Stimulated activated CD8-positive, alpha-beta memory T cell treated with anti-CD3 and anti-CD28 coated beads, Interleukin-12 subunit alpha, Interleukin-12 subunit beta, amount 100 ng/mL, for 1 hour (primary cell): ENCODE results near the gene ZBTB16.

Experiments
- DNase-seq: peaks from one replicate; pipeline ENCODE4 v3.0.0-alpha.2; 2020; ENCODE audit warnings: low read depth

The ZBTB16 gene, protein sequence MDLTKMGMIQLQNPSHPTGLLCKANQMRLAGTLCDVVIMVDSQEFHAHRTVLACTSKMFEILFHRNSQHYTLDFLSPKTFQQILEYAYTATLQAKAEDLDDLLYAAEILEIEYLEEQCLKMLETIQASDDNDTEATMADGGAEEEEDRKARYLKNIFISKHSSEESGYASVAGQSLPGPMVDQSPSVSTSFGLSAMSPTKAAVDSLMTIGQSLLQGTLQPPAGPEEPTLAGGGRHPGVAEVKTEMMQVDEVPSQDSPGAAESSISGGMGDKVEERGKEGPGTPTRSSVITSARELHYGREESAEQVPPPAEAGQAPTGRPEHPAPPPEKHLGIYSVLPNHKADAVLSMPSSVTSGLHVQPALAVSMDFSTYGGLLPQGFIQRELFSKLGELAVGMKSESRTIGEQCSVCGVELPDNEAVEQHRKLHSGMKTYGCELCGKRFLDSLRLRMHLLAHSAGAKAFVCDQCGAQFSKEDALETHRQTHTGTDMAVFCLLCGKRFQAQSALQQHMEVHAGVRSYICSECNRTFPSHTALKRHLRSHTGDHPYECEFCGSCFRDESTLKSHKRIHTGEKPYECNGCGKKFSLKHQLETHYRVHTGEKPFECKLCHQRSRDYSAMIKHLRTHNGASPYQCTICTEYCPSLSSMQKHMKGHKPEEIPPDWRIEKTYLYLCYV

DNA sequence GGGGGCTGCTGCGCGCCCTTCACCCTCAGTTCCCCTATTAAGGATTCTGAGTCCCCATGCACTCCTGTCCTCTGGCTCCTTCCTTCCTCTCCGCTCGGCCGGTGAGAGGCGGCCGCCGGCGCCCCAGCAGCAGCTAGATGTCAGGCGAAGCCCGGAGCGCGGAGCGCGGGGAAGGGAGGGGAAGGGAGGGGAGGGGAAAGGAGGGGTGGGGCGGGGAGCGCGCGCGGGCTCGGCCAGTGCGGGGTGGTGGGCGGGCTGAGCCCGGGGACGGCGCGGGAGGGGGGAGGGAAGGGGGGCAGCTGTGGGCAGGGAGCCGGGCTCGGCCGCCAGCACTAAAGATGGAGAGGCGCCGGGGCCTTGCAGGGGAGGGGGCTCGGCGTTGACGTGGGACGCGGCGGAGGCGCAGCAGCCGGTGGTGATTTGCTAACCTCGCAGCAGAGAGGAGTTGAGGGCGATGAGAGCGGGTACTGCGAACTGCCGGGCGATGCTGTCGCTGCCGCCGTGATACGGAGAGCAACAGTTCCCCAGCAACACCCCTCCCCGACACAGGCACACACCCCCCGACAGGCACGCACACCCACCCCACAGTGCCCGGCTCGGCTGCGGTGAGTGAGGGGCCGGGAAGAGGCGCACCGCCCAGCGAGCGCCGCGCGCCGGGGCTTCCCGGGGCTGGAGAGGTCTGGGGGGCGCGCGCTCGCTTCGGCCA, at the start of gene ZBTB16:
TSS of gene ZBTB16 (plus strand) at position 434 of the 706 bp plus-strand sequence. CDS start 3,590 bp downstream, outside the sequence.
- DNase-seq = no peak

DNA sequence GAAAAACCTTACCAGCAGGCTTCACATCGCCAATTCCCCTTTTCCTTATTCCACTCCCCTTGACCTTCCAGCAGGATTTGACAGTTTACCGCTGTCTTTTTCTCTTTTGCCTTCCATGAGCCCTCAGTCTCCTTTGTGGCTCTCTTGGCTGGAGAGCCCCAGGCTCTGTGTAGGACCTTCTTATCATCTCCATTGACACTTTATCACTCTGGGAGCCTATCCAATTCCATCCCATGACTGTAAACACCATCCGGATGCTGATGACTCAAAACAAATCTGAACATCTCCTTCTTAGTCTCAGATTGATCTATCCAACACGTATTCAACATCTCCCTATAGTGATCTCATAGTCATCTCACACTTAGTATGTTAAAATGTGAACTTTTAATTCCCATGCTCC, 48.6 kb upstream of the ZBTB16 start:
- no peak for DNase-seq

DNA sequence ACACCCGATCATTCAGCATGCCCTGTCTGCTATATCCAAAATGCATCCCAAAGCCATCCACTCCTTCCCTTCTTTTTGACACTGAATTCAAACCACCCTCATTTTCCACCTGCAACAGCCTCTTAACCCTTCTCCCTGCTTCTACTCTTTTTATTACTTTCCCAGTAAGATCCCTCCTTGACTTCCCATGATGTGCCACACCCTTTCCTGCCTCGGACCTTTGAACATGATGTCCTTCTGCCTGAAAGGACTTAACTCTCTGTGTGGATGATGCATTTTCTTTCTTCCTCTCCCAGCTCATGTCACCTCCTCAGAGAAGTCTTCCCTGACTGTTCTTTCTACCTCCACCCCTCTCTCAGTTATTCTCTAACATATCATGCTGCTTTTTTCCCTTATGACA, 48.1 kb upstream of the ZBTB16 start:
- DNase-seq = no peak

DNA sequence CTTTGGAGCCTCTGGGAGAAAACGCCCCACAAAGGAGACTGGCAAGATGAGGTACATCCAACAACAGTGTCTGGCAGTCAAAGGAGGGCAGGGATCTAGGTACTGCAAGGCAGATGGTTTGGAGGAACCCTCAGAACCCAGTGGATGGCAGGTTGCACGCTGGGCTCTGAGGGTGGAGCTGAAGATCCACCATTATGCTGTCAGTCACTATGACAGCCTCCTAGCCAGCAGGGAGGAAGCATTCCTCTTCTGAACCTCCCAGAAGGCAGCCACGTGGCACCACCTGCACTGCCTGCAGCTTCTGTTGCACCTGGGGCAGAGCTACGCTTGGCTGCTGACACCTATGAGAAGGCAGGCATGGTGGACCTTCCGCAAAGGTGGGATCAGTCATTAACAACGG, 44.4 kb upstream of the ZBTB16 start:
- DNase-seq = no peak

DNA sequence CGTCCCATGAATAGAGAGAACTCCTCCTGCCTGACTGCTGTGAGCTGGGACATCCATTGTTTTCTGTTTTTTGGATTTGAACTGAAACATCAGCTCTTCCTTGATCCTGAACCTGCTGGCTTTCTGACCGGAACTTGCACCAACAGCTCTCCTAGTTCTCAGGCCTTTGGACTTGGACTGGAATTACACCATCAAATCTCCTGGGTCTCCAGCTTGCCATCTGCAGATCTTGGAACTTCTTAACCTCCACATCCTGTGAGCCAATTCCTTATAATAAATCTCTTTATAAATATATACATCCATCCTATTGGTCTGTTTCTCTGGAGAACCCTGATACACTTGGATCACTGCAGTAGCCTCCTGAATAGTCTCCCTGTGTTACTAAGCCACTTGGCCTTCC, 42.5 kb upstream of the ZBTB16 start:
- no peak for DNase-seq

DNA sequence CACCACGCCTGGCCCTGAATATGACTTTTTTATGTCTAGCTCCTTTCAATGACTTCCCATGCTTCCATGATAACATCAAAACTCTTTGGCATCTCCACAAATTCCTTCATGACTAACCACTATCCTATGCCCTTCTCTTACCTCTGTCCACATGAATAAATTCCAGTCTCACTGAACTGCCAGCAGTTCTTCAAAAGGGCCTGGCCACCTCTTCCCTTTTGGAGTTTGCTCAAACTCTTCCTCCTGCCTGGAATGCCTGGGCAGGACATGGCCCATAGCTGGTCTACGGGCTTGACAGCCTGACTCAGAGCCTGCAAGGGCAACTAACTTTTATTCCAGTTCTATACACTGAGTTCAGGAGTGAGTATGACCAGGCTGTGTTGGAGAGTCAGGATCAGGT, 41.8 kb upstream of the ZBTB16 start:
- DNase-seq = no peak

DNA sequence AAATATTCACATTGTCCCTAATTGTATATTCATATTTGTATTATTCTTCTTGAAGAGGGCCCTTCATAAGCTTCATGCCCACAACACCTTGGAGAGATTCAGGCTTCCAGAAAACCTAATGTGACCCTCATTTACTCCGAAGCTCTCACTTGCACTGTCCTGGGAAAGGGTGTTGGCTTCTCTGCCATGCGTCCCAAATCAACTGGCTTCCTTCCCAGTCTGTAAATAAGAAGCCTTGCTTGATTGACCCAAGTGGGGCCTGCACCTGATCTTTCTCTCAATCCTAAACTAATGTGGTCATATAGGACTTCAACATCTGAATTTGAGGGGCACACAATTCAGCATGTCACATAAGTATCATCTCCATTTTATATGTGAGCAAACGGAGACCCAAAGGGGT, 40.5 kb upstream of the ZBTB16 start:
- DNase-seq = no peak

DNA sequence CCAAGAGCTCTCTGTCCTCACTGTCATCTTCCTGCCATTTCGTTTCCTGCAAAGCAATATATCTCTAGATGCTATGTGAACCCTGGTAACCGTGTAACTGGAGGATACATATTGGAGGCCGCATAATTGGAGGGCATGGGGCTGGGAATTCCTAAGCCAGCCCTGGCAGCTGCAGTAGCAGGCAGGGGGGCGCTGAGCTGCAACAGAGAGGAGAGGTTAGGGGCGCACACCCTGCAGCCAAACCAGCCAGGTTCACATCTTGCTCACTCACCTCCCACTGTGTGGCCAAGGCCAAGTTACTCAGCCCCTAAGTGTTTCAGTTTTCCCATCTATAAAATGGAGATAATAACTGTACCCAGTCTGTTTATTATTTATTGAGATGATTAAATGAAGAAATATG, 39.9 kb upstream of the ZBTB16 start:
- no peak for DNase-seq

DNA sequence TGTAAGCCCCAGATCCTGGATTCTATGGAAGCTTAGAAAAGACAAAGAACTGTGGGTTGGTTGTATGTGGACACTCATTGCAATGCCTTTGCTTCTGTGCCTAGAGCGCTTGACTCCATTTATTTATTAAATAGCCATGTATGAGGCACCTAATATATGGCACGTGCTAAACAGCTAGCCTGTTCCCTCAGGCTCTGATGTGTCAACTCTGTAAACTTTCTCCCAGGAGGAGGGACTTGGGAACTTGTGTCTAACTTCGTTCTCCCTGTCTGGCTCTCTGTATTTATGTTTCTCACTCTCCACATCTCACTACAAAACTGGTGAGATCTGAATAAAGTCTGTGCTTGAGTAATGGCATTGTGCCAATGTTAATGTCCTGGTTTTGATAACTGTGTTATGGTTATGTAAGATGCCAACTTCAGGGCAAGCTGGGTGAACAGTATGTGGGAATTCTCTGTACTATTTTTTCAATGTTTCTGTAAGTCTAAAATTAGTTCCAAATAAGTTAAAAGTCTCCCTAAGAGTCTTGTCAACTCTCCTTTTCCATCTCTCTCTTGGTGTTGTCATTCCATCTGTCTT, 34.1 kb upstream of the ZBTB16 start:
- no peak for DNase-seq

DNA sequence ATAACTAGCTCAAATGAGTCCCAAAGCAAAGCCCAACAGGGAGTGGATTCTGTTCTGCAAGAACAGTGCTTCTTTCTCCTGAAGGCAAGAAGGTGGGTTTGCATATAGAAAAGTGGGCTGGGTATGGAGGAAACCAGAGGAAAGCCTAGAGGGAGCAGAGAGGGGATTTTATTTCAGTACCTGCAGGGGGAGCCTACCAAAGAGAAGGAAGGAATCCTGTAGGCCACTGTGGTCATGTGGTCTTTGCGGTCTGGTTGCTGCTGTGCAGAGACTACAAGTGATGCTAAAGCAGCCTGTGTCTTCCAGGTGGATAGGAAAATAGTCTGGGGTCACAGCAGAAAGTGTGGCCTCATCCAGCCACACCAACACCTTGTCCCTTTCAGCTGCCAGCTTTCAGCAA, 33.2 kb upstream of the ZBTB16 start:
- no peak for DNase-seq

DNA sequence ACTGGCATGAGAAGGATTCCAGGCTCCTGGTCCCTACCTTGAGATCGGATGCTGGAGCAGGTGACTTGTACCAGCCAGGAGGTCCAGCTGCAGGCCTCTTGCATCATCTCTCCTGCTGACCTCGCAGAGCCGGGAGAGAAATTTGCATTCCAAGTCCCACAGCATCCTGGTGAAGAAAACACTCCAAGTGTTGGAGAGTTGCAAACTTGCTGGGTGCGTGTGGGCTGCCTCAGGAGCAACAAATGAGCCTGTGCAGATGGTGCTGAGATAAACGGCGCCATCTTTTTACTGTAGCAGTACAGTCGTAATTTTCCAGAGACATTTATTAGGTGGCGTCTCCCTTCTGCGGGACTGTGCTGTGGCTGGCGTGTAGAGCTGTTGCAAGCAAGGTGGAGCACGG, 32.1 kb upstream of the ZBTB16 start:
- DNase-seq = no peak

DNA sequence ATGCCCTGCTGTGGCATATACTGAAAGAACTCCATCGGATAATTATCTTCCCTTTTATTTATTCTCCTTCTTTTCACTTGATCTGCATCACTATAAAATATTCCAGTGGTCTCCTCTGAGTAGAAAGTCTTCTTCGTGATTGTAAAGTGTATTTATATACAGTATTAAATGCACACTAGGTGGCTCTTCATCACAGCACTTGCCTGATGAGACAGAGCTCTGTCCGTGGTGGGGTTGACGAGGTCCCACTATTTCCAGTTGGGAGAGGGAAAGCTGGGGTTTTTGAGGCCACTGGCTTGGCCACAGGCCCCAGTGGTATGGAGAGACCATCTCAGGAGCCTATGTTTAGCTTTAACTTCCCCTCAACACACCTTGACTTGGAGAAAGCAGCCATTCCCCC, 31.6 kb upstream of the ZBTB16 start:
- no peak for DNase-seq

DNA sequence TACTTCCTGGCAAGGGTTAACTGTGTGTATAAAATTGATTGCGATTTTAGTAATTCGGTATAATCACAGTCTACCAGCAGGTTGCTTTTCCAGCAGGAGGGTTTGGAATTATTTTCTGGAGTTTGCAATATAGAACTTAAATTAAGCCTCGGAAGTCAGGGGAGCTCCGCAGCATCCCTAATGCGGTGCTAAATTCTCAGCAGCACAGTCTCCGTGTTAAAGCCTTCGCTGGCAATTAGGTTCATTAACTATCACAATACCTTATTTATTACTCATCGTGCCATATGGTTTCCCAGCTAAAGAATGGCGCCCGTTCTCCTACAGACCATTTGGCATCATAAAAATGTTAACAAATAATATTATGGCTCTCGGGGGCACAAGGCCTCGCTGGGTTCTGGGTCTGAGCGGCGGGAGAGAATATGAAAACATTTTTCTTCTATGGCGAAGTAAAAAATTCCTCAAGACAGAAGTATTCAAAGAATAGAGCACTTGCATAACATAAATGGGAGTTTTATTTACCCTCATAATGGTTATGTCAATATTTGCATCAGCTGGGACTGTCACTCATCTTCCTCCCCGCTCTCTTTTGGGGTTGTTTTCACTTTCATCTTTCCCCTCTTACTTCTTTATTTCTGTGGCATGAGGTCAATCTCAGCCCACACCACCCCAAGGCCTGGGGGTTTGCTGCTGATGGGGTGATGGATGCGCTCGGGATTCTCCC, 28.1 kb upstream of the ZBTB16 start:
- DNase-seq = no peak

DNA sequence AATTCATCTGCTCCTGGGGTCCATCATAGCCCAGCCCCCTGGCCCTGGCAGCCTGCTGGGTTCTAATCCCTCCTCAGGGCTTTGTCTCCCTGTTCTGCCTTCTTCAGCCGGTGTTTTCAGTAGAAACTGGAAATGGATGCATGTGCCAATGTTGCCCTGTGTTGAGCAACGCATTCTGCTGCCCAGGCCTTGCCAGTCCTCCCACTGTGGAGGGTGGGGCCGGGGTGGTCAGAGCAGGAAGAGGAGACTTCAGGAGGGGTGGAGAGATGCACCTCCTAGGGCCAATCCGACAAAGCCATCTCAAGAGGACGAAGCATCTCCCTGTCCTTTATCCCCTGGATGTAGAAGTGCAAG, 27.6 kb upstream of the ZBTB16 start:
- DNase-seq = no peak

DNA sequence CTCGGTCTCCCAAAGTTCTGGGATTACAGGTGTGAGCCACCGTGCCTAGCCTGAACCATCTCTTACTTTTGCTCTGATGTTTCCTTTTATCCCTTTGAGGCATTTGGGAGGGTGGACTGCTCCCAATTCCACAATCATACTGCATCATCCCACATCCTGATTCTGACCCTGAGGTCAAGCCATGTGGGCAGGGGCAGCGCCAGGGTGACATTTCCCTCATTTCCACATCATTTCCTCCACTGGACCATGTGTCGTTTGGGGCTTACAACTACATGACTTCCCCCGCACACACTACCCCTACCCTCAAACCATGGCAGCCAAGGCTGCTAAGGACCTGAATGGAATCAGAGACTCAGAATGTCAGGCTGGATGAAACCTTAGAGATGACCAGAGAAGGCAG, 26.4 kb upstream of the ZBTB16 start:
- DNase-seq = no peak

DNA sequence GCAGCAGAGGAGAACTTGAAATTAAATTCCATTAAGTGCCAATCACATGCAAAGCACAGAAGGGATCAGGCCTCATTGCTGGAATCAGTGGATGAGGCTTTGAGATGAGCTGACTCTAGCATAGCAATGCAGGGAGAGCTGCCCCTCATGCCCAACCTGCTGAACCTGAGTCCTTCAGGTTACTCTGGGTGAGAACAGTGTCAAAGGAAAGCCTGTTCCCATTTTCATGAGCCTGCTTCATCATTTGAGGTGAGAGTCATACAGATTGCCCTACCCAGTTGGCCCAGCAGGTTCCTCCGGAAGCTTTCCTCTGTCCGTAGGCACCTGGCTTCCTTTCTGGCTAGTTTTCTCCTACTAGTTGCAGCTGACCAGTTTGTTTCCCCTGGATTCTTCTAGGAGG, 25.9 kb upstream of the ZBTB16 start:
- no peak for DNase-seq

DNA sequence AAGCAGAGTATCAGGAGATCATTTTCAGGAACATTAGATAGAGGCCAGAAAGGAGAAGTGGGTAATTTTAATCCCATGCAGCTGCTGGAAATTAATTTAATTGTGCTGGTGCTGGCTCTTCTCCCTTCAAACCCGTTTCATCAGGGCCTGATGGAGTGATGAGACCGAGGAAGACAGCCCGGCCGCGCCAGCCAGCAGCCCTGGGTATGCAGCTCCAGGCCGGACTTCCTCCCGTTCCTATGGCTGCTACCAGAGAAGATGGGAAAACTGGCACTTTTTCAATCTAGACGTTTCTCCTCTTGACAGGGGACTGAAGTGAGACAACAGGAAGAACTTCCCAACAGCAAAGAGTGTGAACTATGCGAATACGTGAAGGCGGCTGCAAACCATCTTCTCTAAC, 24.6 kb upstream of the ZBTB16 start:
- DNase-seq = no peak

DNA sequence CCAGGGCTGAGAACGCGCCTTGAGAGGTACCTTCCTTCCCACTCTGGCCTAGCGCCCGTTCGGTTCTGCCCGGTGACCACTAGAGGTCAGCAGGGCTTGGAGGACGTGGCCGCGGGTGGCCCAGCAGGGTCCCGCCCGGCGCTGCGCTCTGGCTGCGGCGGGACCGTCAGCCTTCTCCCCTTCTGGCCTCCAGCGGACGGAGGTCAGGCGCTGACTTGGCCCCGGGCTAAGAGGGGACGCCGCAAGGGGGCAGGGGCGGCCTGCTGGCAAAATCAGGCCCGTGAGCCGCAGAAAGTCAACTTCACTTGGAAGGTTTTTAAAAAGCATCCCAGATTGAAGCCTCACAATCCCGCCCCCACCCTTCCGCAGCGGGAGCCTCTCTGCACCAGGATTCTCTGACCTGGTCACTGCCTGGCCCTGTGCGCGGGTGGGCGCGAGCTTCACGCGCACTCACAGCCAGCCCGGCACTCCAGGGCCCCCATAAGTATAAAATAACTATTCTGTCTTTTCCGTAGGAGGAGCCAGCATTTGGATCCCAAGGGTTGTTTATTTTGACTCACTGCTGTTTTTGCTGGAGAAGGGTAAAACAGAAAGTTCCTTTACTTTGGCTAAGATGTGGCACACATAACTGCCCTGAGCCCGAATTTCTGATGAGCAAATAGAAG, 23.2 kb upstream of the ZBTB16 start:
- DNase-seq = no peak

DNA sequence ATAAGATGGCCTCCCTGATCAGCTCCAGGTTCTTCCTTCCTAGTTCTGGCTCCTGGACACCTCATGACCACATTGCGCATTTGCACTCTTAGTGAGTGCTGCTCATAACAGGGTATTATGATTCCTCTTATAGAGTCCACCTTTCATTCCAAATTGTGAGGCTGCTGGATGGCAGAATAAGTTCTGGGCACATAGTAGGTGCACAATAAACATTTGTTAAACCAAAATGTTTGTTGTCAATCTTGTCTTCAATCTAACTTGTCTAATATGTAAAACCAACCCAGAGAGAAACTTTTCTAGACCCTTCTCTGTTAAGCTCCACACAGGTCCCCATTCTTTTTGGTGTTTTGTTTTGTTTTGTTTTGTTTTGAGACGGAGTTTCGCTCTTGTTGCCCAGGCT, 22.6 kb upstream of the ZBTB16 start:
- no peak for DNase-seq

DNA sequence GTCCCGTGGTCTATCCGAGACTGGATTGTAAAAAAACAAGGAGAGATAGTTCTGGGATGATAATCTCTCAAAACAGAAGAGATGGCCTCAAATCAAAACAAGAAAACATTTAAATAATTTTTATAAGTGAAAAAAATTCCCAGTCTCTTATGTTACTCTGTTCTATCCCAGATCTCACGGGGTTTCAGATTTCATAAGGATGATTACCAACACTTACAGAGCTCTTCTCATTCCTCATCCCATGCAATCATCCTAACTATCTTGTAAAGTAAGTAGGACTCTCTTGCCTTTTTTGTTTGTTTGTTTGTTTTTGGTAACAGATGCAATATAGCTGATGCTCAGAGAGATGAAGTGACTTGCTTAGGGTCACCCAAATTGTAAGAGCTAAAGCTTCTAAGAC, 20.0 kb upstream of the ZBTB16 start:
- DNase-seq = no peak

DNA sequence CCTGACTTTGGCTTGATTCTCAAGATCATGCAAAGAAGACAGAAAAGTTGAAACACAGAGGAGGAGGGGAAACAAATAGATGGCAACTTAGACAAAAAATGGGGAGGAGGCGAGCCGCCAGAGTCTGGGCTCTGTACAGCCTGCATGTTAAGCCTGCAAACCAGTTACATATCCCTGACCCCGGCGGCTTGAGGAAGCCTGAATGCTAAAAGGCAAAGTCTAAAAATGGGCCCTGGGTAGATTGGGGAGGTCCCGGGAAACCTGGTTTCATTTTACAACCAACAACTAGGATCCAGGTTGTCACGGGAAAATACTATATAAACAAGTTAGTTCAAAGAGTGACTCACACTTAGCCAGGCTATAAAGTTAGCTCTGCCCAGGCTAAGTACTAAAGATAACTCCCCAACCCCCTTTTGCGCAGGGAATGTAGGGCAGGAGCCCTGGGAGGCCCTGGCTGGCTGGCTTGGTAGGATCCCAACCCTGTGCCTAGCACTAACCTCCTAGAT, 18.8 kb upstream of the ZBTB16 start:
- DNase-seq = no peak

DNA sequence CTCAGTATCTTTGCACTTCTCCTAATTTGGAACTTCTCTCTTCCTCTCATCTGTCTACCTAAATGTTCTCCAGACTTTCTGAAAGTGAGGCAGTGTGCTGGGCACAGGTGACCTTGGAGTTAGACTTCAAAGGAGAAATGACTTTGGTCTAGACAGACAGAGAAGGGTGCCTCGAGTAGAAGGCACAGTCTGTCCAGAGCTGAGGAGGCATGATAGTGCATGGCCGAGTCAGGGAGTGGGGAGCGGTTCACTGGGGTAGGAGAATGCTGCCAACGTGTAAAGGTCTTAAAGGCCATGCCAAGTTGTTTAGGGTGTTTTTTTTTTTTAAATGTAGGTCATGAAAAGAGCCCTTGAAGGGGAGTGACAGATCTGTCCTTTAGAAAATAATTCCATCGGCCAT, 17.3 kb upstream of the ZBTB16 start:
- DNase-seq = no peak
